CD14-positive monocyte (primary cell): Measurements from ENCODE around the gene ULK2. TPM values are rescaled to one million over a fixed set of nuclear protein-coding genes. Genes with fewer than 3 reads are reported as not detected.

ENCODE experiments used
- DNase-seq, 3 donors: peaks; one replicate each; pipeline ENCODE4 v3.0.0-alpha.2; 2011 to 2022
- H2AFZ ChIP-seq: 2 replicates; pipeline ENCODE4 v1.6.0; 2012; ENCODE audit warnings: mild to moderate bottlenecking, low read depth, low read length, inconsistent platforms; ENCODE audit not compliant: insufficient read depth, poor library complexity, severe bottlenecking
- H3K27ac ChIP-seq, 2 donors: 1 replicate in 1 of 2; 2 replicates in 1 of 2; pipeline ENCODE4 v1.5.1; 2012 to 2013; ENCODE audit warnings: low read length in 2 of 2, control low read depth in 1 of 2, inconsistent platforms in 1 of 2, low read depth in 1 of 2, mild to moderate bottlenecking in 1 of 2
- H3K27me3 ChIP-seq, 2 donors: one replicate each; pipeline versions ENCODE4 v1.6.0 to v1.6.1; 2011 to 2013; ENCODE audit warnings: low read length in 2 of 2; ENCODE audit not compliant: control insufficient read depth in 2 of 2, insufficient read depth in 2 of 2
- H3K36me3 ChIP-seq, 2 donors: replicated peaks in 1 of 2; 1 replicate in 1 of 2; 2 replicates in 1 of 2; pipeline versions ENCODE4 v1.5.1 to v1.6.1; 2012 to 2013; ENCODE audit warnings: low read length in 2 of 2, control low read depth in 1 of 2, inconsistent platforms in 1 of 2, mild to moderate bottlenecking in 1 of 2; ENCODE audit not compliant: insufficient read depth in 2 of 2, control insufficient read depth in 1 of 2
- H3K4me1 ChIP-seq, 2 donors: 1 replicate in 1 of 2; 2 replicates in 1 of 2; pipeline versions ENCODE4 v1.5.1 to v1.6.1; 2012 to 2013; ENCODE audit warnings: low read length in 2 of 2, control low read depth in 1 of 2, inconsistent platforms in 1 of 2, mild to moderate bottlenecking in 1 of 2, moderate library complexity in 1 of 2; ENCODE audit not compliant: insufficient read depth in 2 of 2, control insufficient read depth in 1 of 2
- H3K4me2 ChIP-seq: replicated peaks from 2 replicates; pipeline ENCODE3; 2012; ENCODE audit warnings: low read length, moderate library complexity, mild to moderate bottlenecking; ENCODE audit not compliant: poor library complexity, severe bottlenecking; ENCODE audit errors: extremely low read depth
- H3K4me3 ChIP-seq, 3 experiments: fragments of 200-600 bp in 1 of 3; sonication (generic) in 1 of 3; replicated peaks in 1 of 3; 1 replicate in 2 of 3; 2 replicates in 1 of 3; pipeline ENCODE4 v1.5.1; 2011 to 2013; ENCODE audit warnings: low read length in 3 of 3, mild to moderate bottlenecking in 3 of 3, control low read depth in 2 of 3, low read depth in 2 of 3, inconsistent platforms in 1 of 3, moderate library complexity in 1 of 3
- H3K79me2 ChIP-seq: 2 replicates; pipeline ENCODE4 v1.6.0; 2012; ENCODE audit warnings: mild to moderate bottlenecking, control low read depth, inconsistent platforms, low read length, moderate library complexity; ENCODE audit not compliant: insufficient read depth
- H3K9ac ChIP-seq: 2 replicates; pipeline ENCODE4 v1.6.0; 2017; ENCODE audit warnings: low read length, mild to moderate bottlenecking; ENCODE audit not compliant: insufficient read depth, poor library complexity, severe bottlenecking
- H3K9me3 ChIP-seq, 2 donors: replicated peaks in 1 of 2; 1 replicate in 1 of 2; 2 replicates in 1 of 2; pipeline versions ENCODE4 v1.5.1 to v1.6.1; 2012 to 2013; ENCODE audit warnings: low read length in 2 of 2, control low read depth in 1 of 2; ENCODE audit not compliant: control insufficient read depth in 1 of 2, insufficient read depth in 1 of 2
- H4K20me1 ChIP-seq: 2 replicates; pipeline ENCODE4 v1.6.0; 2012; ENCODE audit warnings: mild to moderate bottlenecking, low read length, control low read depth, moderate library complexity; ENCODE audit not compliant: insufficient read depth
- H3K27ac Mint-ChIP-seq, 7 donors: one replicate each; pipeline ENCODE4 v1.8.0; 2020; ENCODE audit warnings: mild to moderate bottlenecking in 7 of 7, mixed read lengths in 7 of 7, moderate library complexity in 6 of 7, inconsistent platforms in 2 of 7
- H3K27me3 Mint-ChIP-seq, 3 donors: one replicate each; pipeline ENCODE4 v1.8.0; 2021 to 2022; ENCODE audit warnings: low read depth in 3 of 3, mild to moderate bottlenecking in 3 of 3, mixed read lengths in 3 of 3, moderate library complexity in 3 of 3, inconsistent platforms in 1 of 3
- H3K36me3 Mint-ChIP-seq, 2 donors: one replicate each; pipeline ENCODE4 v1.8.0; 2020; ENCODE audit warnings: mixed read lengths in 2 of 2, inconsistent platforms in 1 of 2, mild to moderate bottlenecking in 1 of 2
- H3K4me1 Mint-ChIP-seq: one replicate; pipeline ENCODE4 v1.8.0; 2020; ENCODE audit warnings: mild to moderate bottlenecking, mixed read lengths
- H3K4me3 Mint-ChIP-seq, 2 donors: one replicate each; pipeline ENCODE4 v1.8.0; 2020; ENCODE audit warnings: mild to moderate bottlenecking in 2 of 2, mixed read lengths in 2 of 2, moderate library complexity in 1 of 2
- H3K9me3 Mint-ChIP-seq, 7 donors: one replicate each; pipeline ENCODE4 v1.8.0; 2020 to 2022; ENCODE audit warnings: mixed read lengths in 7 of 7, mild to moderate bottlenecking in 6 of 7, moderate library complexity in 6 of 7, inconsistent platforms in 2 of 7
- CTCF ChIP-seq: fragments of 200-600 bp; IDR thresholded peaks from one replicate; pipeline ENCODE4 v1.8.0; 2022; ENCODE audit warnings: antibody characterized with exemption, mild to moderate bottlenecking
- WGBS: methylation state at CpG from one replicate; pipeline ENCODE4 v1.1.5; 2013; ENCODE audit warnings: missing lambda C conversion rate; ENCODE audit not compliant: insufficient coverage; 5-methylcytosine and 5-hydroxymethylcytosine counted together
- intact Hi-C, 2 donors: fragments of 100-400 bp; cut with micrococcal nuclease; formaldehyde crosslinking; loops; one replicate each; pipeline versions ENCODE4 v1.15.0 to v1.15.1; 2023
- polyA plus RNA-seq, 3 donors: library from polyadenylated mRNA; depleted of rRNA in 1 of 3; unstranded in 2 of 3; stranded (reverse) in 1 of 3; fragments of 300-500 nt in 2 of 3; fragments of >200 nt in 1 of 3; fragmentation: Illumina TruSeq in 2 of 3; gene quantifications; 1 replicate in 2 of 3; 2 replicates in 1 of 3; pipeline ENCODE4 v1.2.3, GENCODE V29; 2012 to 2021

ULK2 gene
- polyA plus RNA-seq, 3 donors, result 8.5 to 27.2 (median 12.3) TPM

DNA sequence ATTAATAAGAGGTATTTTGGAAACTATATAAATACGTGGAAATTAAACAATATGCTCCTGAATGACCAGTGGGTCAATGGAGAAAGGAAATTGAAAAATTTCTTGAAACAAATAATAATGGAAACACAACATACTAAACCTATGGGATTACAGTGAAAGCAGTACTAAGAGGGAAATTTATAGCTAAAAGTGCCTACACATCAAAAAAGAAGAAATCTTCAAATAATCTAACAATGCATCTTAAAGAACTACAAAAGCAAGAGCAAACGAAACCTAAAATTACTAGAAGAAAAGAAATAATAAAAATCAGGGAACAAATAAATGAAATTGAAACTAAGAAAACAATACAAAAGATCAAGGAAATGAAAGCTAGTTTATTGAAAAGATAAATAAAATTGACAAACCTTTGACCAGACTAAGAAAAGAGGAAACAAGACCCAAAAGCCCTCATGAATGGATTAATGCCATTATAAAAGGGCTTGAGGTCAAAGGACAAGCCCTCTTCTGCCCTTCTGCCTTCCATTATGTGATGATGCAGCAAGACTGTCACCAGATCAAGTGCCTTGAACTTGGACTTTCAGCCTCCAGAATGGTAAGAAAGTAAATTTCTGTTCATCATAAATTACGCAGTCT is 75.7 kb downstream of the ULK2 start:
- no peak for TF ChIP-seq CTCF
- Histone ChIP-seq H3K9me3 (peaks cover 13 to 16% of the 10 kb centered on the region in 2 donors), H4K20me1 (no peaks in the 10 kb centered on the region), H3K27ac (no peak overlapping the region), H3K4me3 (no peak overlapping the region), H3K36me3 (peaks cover 97 to 99% of the 10 kb centered on the region in 2 donors), H2AFZ (no peak overlapping the region), H3K4me2 (no peak overlapping the region), H3K9ac (no peak overlapping the region), H3K27me3 (no peaks in the 10 kb centered on the region), H3K4me1 (no peaks in the 10 kb centered on the region), H3K79me2 (no peaks in the 10 kb centered on the region)
- H3K9me3 Mint-ChIP-seq, result peaks cover 19 to 33% (median 24%) of the 10 kb centered on the region in 7 donors
- DNase-seq, result no peak
- no peaks in the 10 kb centered on the region for H3K4me1 Mint-ChIP-seq
- no peaks in the 10 kb centered on the region for H3K27me3 Mint-ChIP-seq
- H3K4me3 Mint-ChIP-seq, result no peak overlapping the region
- peaks cover 90 to 100% of the 10 kb centered on the region in 2 donors for H3K36me3 Mint-ChIP-seq
- H3K27ac Mint-ChIP-seq, result no peak overlapping the region
- intact Hi-C loops, result no loop called here
- 100% methylated on average over 1 of the region's 3 CpGs for WGBS

GRCh38 chr17:19787733-19788357 is 79.9 kb downstream of the ULK2 start:
- Histone ChIP-seq H3K9me3 (no peaks in the 10 kb centered on the region), H3K9ac (no peak overlapping the region), H2AFZ (no peak overlapping the region), H3K79me2 (no peaks in the 10 kb centered on the region), H3K4me3 (no peak overlapping the region), H3K4me2 (no peak overlapping the region), H3K27me3 (no peaks in the 10 kb centered on the region), H3K4me1 (no peaks in the 10 kb centered on the region), H3K36me3 (peaks cover 78 to 88% of the 10 kb centered on the region in 2 donors), H4K20me1 (no peaks in the 10 kb centered on the region), H3K27ac (no peak overlapping the region)
- DNase-seq, result no peak
- Mint-ChIP-seq H3K27me3 (peaks cover 0 to 2% (median 0%) of the 10 kb centered on the region in 3 donors), H3K27ac (no peak overlapping the region), H3K4me3 (no peak overlapping the region), H3K9me3 (peaks cover 0 to 4% (median under 1%) of the 10 kb centered on the region in 7 donors), H3K4me1 (no peaks in the 10 kb centered on the region), H3K36me3 (peaks cover 63 to 87% of the 10 kb centered on the region in 2 donors)
- intact Hi-C loops, result no loop called here
- no CpG with 5 or more reads among the region's 7 CpGs for WGBS
- TF ChIP-seq CTCF, result no peak
